HS-27A (cell line): ENCODE data around the gene CCL5.
"Not testable (repeated sequence)": the region's sequence is repeated elsewhere in the genome, so short reads cannot be mapped to it uniquely, and the experiment has no call there.

Experiments
- DNase-seq: peaks from one replicate; pipeline ENCODE4 v3.0.0-alpha.2; 2012; ENCODE audit warnings: low read depth, missing footprints

The CCL5 gene

DNA sequence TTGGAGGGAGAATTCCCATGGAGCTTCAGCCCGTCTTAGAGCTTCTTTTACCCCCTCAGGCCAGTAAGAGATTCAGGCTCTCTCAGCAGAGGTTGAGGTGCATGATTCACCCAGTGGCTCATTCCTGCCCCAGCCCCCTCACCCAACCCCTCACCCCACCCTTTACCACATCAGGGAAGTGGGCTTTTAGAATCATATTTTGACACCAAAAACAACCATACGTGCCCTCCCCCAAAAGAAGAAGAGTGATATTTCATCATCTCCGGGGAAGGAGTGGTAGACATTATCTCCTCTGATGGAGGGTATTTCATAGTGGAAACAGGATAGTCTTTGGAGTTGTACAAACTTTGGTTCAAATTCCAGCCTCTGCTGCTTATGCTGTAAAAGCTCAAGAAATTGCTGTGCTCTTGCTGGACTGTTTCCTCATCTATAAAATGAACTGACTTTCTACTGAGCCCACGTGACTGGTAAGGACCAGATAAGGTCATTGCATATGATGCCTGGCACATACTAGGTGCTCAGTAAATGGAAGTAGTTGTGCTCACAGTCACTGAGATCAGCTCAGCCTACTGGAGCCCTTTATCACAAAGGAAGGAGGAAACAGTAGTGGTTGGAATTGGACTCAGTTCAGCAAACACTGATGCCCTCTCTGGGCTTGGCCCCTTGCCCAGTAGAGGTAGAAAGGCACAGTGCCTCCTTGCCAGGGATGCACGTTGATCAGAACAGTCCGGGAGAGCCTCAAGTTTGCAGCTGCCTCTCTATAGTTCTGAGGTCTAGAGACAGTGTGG, 18.3 kb upstream of the CCL5 start:
- no peak for DNase-seq

- not testable (repeated sequence) for DNase-seq
These were observed 17.6 kb upstream of the CCL5 start for GRCh38 chr17:35897772-35898171.

DNA sequence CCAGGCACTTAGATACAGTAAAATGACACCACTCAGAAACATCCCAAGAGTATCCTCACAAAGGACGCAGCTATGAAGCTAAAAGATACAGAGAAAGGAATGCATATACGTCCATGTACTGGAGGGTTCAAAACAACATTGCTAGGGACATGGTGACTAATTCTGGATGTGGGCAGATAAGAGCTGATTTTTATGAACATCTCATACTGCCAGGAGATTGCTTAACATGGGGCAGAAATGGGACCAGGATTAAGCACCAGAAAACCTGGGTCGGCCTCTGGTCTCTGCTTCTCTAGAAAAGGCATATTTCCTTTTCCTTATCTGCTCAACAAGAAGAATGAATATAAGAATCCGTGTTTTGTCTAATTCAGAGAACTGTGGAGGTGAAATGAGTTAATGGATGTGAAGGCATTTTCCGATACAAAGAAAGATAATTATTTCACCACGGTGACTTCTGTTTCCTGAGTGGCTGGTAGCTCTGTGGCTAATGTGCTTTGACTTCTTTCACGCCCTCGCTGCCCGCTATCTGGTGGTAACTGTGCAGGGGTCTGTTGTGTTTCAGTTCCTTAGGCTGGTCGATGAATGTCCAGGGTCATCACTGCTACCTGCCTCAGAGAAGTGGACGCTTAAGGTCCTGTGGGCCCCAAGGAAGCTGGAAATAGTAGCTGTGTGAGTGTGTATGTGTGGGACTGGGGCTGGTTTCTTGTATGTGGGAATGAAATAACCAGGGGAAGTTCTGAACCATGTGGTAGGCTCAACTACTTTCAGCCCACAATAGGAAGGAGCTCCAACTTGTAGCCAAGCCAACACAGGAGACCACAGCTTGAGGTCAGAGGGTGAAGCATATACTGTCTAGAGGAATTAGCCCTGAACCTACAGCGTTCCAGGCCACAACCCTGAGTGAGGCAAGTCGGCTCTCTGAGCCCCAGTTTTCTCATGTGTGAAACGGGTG, 15.8 kb upstream of the CCL5 start:
- no peak for DNase-seq

- DNase-seq, result no peak
These were observed 14.0 kb upstream of the CCL5 start for GRCh38 chr17:35894206-35894605.

DNA sequence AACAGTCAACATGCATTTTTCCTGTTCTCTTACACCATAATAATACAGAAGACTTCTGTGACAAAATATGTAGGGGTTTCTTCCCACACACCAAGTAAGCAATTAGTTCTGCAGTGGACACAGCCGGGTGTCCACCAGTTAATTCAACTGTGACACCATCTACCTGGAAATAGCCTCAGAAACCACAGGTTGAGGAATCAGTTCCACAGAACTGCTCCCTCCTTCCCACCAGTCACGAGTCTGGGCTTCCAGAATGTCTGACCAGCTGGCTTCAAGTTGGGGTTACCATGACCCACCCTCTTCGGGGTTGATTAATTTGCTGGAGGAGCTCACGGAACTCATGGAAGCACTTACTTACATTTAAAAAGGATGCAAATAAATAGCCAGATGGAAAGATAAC, 13.6 kb upstream of the CCL5 start:
- no peak for DNase-seq

DNA sequence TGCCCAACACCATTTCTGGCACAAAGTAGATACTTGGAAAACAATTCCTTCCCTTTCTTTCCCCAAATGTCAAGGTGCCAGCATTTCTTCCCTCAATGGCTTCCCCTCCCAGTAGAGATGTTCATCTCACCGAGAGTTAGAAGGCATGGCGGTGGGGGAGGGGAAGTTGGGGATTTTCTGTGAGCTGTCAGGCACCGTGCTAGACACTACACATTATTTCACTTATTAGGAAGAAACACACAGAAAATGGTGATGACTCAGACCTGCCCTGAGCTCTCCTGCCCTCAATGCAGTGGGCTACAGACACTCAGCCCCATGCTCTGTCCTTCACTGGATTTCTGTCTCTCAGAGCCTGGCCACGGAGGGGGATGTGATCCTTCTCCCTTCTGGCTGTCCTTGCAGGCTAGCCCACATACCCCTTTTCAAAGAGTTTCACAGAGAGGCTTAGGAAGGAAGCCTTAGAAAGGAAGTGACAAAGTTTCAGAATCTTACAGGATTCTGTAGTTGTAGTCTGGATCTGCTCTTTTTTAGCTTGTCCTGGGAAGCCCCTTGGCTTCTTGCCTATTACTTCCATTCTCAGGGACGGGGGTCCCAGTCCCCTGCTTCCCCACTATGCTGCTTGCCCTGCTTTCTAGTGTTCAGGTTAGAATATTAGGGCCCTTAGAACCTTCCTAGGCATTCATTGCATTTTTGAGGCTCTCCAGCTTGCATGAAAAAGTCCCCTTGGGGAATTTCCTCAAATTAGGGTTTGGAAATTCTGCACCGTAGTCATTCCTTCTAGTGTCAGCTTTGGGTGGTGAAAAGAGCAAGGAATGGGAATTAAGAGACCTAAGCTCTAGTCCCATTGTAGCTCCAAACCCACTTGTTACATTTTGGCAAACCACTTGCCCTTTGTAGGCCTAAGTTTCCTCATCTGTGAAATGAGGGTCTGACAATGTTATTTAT, 12.2 kb upstream of the CCL5 start:
- DNase-seq, result no peak

DNA sequence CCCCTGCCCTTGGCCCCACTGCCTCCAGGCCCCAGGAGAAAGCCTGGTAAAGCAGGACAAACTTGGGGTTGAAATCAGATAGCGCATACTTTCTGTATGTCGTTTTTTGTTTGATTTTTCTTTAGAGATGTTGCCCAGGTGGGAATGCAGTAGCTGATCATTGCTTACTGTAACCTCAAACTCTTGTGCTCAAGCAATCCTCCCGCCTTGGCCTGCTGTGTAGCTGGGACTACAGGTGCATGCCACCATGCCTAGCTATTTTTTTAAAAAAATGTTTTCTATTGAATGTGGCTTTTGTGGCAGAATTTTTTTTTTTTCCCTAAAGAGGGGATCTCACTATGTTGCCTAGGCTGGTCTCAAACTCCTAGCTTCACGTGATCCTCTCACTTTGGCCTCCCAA, 11.1 kb upstream of the CCL5 start:
- DNase-seq, result no peak

DNA sequence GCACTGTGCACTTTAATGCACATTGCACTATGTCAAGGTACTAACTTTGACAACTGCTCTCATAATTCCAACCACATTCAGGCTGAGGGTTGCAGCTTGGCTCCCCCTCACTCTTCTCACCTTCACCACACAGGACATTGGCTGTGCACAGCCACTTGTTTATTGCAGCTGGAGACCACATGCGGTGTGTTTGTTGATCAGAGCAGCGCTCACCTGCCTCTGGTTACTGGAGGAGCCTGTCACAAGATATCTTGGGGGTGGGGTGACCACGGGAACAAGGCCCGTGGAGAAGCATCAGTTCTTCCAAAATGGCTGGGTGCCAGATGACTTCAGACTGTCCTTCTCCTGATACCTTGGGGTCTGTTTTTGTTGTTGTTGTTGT, 10.6 kb upstream of the CCL5 start:
- DNase-seq, result no peak

DNA sequence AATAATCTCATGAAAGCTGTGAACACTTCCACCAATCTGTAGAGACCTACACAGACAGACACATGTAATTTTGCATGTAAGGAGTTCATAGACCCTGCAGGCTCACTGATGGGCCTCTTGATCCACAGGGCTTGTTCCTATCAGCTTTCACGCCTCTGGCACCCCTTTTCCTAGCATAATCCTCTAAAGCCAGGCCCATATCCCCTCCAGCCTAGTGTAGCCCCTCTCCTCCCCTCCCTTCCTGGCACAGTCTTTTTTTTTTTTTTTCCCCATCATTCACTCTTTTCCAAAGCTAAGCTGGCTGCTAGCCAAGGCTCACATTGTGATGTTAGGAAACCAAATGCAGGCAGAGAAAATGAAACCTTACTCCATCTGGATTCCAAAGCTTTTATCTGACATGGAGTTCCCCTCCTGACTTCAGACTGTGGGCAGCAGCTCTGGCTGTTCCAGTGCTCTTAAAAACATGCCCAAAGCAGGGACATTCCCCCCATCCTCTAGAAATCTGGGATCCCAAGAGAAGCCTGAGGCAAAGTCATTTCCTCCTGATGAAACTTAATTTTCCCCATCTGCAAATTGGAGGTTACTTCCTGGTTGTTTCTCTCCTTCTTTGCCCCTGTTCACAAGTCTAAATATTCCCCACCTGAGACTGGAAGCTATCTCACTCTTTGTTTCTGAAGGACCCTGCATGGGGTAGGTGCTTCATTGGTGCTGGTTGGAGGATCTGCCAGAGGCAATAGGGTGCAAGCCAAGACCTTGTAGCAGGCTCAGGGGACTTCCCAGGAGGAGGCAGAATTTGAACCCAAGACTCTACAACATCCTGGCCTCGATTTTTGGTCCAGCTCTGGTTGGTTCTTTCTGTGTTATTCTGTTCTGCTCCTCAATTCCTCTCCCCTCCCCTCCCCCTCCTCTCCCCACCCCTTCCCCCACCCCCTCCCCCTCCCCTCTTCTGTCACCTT, 9.9 kb upstream of the CCL5 start:
- no peak for DNase-seq

DNA sequence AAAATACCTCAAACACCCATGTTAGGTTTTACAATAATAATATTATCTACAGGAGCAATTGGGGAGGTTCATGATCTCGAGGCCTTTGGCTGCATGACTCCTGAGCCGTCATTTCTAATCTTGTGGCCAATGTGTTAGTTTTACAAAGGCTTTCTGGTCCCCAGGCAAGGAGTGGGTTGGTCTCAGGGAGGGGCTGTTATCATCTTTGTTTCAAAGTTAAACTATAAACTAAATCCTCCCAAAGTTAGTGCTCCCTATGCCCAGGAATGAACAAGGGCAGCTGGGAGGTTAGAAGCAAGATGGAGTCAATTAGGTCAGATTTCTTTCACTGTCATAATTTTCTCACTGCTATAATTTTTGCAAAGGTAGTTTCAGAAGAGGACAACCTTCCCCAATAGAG, 9.1 kb upstream of the CCL5 start:
- no peak for DNase-seq

DNA sequence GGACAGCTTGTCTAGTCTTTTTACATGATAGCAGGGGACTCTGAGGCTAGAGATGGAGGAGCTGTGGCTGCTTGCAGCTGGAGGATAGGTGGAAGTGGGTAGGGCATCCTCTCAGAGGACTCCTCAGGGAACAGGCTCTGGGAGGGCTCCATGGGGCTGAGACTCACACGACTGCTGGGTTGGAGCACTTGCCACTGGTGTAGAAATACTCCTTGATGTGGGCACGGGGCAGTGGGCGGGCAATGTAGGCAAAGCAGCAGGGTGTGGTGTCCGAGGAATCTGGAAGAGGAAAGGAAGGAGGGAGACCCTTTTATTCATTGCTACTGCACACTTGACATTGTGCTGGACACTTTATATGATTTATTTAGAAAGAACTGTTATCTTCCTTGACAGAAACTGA, 1.8 kb downstream of the CCL5 start:
- no peak for DNase-seq

- no peak for DNase-seq
These were observed 2.7 kb downstream of the CCL5 start for GRCh38 chr17:35877345-35878029.

DNA sequence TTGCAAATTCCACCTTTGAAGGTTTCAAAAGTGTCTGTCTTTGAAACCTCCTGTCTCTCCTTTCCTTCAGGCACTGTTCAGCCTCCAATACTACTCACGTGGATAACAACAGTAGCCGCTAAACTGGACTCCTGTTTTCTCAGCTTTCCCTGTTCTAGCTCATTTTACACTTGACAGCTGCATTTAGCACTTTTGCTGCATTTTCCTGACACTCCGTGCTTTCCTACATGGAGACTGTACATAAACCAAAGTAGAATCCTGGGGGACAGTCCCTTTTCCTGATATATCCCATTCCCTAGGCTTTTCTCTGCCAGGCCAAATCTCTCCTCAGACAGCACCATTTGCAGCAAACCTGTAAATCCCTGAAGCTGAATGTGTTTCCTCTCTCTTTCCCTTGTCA, 3.6 kb downstream of the CCL5 start:
- DNase-seq, result no peak

DNA sequence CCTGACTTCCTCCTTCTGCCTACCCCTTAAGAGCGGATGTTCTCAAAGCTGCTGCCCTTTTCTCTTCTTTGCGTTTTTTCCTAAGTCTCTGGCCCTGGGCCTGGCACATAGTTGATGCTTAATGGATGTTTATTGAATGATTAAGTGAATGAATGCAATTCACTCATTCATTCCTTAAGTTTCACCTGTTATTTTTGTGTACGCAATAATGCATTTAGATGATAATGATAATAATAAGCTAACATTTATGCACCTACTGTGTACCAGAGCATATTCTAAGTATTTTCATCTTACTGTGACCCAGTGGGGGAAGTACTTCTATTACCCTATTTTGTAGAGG, 4.4 kb downstream of the CCL5 start:
- no peak for DNase-seq

- no peak for DNase-seq
These were observed 4.9 kb downstream of the CCL5 start for GRCh38 chr17:35875072-35875799.

GRCh38 chr17:35872196-35872980, 7.8 kb downstream of the CCL5 start:
- DNase-seq, result no peak

DNA sequence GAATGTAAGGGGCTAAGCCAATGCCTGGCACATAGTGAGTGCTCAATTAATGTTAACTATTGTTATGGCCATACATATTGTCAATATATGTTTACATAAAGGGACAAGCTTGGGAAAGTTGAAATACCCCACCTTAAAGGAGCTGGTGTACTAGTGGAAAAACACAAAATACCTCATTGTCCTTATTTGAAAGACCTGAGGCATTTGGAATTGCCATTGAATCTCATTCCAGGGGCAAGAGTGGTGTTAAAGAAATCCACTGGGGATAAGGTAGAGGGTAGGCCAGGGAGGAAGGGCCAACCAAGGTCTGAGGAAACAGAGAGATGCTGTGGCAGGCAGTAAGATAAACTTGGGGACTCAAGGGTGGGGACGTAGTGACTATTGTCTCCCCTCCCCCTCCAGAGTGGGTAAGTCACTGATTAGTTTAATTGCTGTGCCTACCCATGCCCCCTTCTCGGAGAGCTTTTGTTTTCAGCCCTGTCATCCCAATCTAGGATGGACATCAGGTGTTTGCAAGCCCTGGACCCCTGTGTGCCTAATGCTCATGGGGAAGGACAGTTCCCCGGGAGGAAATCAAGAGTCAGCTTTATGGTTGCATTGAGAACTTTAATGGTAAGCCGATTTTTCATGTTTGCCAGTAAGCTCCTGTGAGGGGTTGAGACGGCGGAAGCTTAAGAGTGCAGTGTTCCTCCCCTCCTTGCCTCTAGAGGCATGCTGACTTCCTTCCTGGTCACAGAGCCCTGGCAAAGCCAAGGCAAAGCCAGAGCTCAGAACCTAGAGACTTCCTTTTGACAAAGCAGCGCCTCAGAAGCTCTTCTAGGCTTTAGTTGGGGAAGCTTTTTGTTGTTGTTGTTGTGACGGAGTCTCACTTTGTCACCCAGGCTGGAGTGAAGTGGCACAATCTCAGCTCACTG, 9.0 kb downstream of the CCL5 start:
- no peak for DNase-seq

GRCh38 chr17:35868737-35869136, 11.4 kb downstream of the CCL5 start, which contains the start of gene HEATR9:
Gene HEATR9, minus strand, starts transcription at chr17:35868891. Its CDS starts 149 bp downstream, at chr17:35868742.
- no peak for DNase-seq
